Esophagus squamous epithelium (tissue), 5 donors: ENCODE data around the gene MAPK8IP3. TPM values are rescaled to one million over a fixed set of nuclear protein-coding genes. Genes with fewer than 3 reads are reported as not detected.

Experiments used
- DNase-seq: peaks from one replicate; lab custom pipeline; 2025; lab: John Stamatoyannopoulos, UW
- H3K27ac ChIP-seq, 4 donors: fragments of 200-600 bp; sonication (generic); one replicate each; pipeline ENCODE4 v1.5.1; 2016 to 2019; ENCODE audit warnings: mild to moderate bottlenecking in 1 of 4
- H3K27me3 ChIP-seq, 4 donors: fragments of 200-600 bp; sonication (generic); 1 replicate in 3 of 4; 2 replicates in 1 of 4; pipeline versions ENCODE4 v1.5.1 to v1.6.0; 2017 to 2021; ENCODE audit warnings: antibody characterized with exemption in 1 of 4
- H3K36me3 ChIP-seq, 3 donors: fragments of 200-600 bp; sonication (generic); one replicate each; pipeline ENCODE4 v1.5.1; 2016 to 2019
- H3K4me1 ChIP-seq, 3 donors: fragments of 200-600 bp; sonication (generic); one replicate each; pipeline ENCODE4 v1.5.1; 2017 to 2019
- H3K4me3 ChIP-seq, 4 donors: fragments of 200-600 bp; sonication (generic); 1 replicate in 3 of 4; 2 replicates in 1 of 4; pipeline ENCODE4 v1.5.1; 2016 to 2019; ENCODE audit warnings: mild to moderate bottlenecking in 2 of 4, moderate library complexity in 1 of 4
- H3K9me3 ChIP-seq, 3 donors: fragments of 200-600 bp; sonication (generic); one replicate each; pipeline ENCODE4 v1.5.1; 2016 to 2019
- POLR2A ChIP-seq, 4 donors: fragments of 450-650 bp; IDR thresholded peaks; one replicate each; pipeline ENCODE4 v1.6.1; 2017; ENCODE audit warnings: antibody characterized with exemption in 4 of 4, mild to moderate bottlenecking in 4 of 4, moderate library complexity in 3 of 4
- WGBS, 2 donors: methylation state at CpG; one replicate each; pipeline ENCODE4 v1.1.5; 2018; 5-methylcytosine and 5-hydroxymethylcytosine counted together
- intact Hi-C: fragments of 100-400 bp; cut with DNase I; formaldehyde crosslinking; loops from one replicate; pipeline ENCODE4 v1.15.0; 2022
- total RNA-seq, 4 donors: library from RNA; depleted of rRNA; stranded (reverse); fragments of >200 nt; gene quantifications; one replicate each; pipeline ENCODE4 v1.1.0, GENCODE V29; 2016
- TF ChIP-seq, protein P1 (sequence below), 6 experiments: fragments of 450-650 bp in 4 of 6; fragments of 200-600 bp in 2 of 6; sonication (generic) in 2 of 6; IDR thresholded peaks; one replicate each; pipeline ENCODE4 v1.5.1; 2016 to 2019; ENCODE audit warnings: antibody characterized with exemption in 6 of 6, mild to moderate bottlenecking in 4 of 6, moderate library complexity in 4 of 6
- donor health status: DM: yes; HTN: yes; CAD: no.

The MAPK8IP3 gene
- total RNA-seq, 4 donors from 2014 or later = 8.6 to 37.6 (median 24.7) TPM

DNA sequence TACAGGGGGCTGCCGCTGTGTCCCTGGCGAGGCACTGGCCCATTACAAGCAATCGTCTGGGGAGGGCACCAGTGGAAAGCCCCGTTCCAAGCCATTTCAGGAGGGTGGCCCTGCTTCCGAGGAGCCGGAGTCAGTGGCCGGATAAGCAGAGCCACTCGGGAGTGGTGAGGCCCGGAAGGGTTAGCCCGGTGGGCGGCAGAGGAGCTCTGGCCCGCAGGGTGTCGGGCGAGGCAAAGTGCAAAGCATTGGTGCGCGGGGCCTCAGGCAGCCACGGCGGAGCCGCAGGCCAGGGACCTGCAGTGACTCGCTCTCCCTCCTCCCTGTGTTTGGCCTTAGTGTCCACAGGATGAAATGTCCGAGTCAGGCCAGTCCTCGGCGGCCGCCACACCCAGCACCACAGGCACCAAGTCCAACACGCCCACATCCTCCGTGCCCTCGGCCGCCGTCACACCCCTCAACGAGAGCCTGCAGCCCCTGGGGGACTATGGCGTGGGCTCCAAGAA is 40.7 kb downstream of the MAPK8IP3 start:
- TF ChIP-seq POLR2A (IDR thresholded peaks at IDR 0.05) = no peak
- TF ChIP-seq, protein P1, sequence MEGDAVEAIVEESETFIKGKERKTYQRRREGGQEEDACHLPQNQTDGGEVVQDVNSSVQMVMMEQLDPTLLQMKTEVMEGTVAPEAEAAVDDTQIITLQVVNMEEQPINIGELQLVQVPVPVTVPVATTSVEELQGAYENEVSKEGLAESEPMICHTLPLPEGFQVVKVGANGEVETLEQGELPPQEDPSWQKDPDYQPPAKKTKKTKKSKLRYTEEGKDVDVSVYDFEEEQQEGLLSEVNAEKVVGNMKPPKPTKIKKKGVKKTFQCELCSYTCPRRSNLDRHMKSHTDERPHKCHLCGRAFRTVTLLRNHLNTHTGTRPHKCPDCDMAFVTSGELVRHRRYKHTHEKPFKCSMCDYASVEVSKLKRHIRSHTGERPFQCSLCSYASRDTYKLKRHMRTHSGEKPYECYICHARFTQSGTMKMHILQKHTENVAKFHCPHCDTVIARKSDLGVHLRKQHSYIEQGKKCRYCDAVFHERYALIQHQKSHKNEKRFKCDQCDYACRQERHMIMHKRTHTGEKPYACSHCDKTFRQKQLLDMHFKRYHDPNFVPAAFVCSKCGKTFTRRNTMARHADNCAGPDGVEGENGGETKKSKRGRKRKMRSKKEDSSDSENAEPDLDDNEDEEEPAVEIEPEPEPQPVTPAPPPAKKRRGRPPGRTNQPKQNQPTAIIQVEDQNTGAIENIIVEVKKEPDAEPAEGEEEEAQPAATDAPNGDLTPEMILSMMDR (IDR thresholded peaks at IDR 0.05) = no peak
- no peak for DNase-seq
- WGBS, 2 donors = 90 to 100% methylated on average over 1 to 13 of the region's 31 CpGs
- peaks cover 31 to 97% (median 41%) of the 10 kb centered on the region in 3 donors for H3K36me3 ChIP-seq
- no peak overlapping the region for H3K27ac ChIP-seq
- H3K4me1 ChIP-seq = peaks cover 0 to 6% (median 0%) of the 10 kb centered on the region in 3 donors
- no peak overlapping the region for H3K4me3 ChIP-seq
- no peaks in the 10 kb centered on the region for H3K9me3 ChIP-seq
- no peaks in the 10 kb centered on the region for H3K27me3 ChIP-seq
- intact Hi-C loops = no loop called here

DNA sequence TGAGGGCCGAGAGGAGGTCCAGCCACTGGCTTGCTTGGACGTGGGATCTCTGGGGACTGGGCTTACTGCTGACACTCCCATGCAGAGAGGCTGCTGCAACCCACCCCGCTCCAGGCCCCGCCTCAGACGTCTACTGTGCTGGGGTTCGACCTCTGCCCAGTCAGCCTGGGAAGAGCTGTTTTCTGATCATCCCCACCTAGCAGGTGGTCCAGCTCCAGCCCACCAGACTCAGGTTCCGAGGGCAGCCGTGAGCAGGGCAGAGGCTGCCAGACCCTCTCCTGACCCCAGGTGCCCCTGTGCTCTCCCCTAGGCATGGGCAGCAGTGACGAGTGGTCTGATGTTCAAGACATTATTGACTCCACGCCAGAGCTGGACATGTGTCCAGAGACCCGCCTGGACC is 41.9 kb downstream of the MAPK8IP3 start:
- no peak for DNase-seq
- 60% methylated on average over 1 of the region's 11 CpGs; no CpG with 5 or more reads in 1 of the 2 donors for WGBS, 2 donors
- intact Hi-C loops = no loop called here
- no peak overlapping the region for H3K4me3 ChIP-seq
- H3K27me3 ChIP-seq = no peaks in the 10 kb centered on the region
- H3K9me3 ChIP-seq = no peaks in the 10 kb centered on the region
- H3K36me3 ChIP-seq = peaks cover 31 to 99% (median 41%) of the 10 kb centered on the region in 3 donors
- H3K4me1 ChIP-seq = peaks cover 0 to 6% (median 0%) of the 10 kb centered on the region in 3 donors
- no peak overlapping the region for H3K27ac ChIP-seq
- TF ChIP-seq, protein P1 (IDR thresholded peaks at IDR 0.05) = no peak
- TF ChIP-seq POLR2A (IDR thresholded peaks at IDR 0.05) = no peak

DNA sequence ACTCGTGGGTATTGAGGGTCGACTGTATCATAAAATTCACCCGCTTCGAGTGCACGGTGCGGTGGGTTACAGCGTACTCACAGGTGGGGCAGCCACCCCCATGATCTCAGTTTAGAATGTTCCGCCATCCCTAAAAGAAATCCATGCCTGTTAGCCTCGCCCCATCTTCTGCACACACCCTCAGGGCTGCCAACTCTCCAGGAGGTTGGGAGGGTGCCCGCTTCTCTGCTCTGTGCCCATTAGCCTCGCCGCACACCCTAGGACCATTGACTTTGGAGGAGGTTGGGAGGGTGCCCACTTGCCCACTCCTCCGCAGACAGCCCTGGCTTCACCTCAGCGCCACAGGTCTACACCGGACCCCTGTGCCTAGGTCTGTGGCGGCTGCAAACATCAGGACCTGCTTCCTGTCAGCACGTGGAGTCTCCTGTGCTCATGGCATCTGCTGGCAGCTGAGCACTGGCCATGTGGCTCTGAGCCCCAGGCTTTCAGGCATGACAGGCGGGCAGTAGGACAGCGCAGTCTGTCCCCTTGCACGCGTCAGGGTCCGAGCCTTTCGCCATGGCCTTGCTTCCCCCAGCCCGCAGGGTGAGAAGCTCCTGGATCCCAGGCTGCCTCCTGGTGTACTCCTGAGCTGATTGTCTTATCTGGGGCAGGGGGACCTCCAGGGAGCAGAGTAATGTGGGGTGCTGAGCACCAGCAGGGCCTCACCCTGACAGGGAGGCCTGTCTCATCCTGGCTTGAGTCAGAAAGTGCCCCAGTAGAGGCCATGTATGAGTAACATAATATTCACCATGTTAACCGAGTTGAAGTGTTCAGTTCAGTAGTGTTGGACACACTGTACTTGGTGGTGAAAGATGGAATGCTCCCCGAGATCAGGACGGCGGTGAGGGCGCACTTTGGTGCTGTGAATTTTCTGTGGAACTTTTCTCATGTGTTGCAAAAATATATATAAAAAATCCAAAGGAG is 43.4 kb downstream of the MAPK8IP3 start:
- Histone ChIP-seq H3K36me3 (peaks cover 17 to 98% (median 28%) of the 10 kb centered on the region in 3 donors), H3K27ac (no peak overlapping the region), H3K27me3 (no peaks in the 10 kb centered on the region), H3K9me3 (no peaks in the 10 kb centered on the region), H3K4me3 (no peak overlapping the region), H3K4me1 (peaks cover 0 to 5% (median 0%) of the 10 kb centered on the region in 3 donors)
- intact Hi-C loops = no loop called here
- TF ChIP-seq POLR2A (IDR thresholded peaks at IDR 0.05) = no peak
- TF ChIP-seq, protein P1 (IDR thresholded peaks at IDR 0.05) = no peak
- no peak for DNase-seq
- 93 to 95% methylated on average over 15 to 22 of the region's 29 CpGs for WGBS, 2 donors

DNA sequence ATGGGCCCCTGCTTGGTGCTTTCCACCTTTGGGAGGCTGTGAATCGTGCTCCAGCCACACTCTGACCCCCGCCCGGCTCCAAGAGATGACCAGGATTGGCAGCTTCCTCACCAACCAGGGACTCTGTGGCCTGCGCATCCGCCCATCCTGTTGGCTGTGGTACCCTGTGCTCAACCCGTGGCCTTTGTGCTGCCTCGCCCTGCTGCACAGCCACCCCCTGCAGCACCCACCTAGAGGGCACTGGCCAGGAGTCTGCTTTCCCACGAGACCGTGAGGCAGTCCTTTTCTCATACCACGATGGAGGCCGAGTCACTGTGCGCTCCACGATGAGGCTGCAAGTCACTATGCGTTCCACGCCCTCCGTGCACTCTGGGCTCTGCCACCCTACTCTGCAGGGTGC is 46.0 kb downstream of the MAPK8IP3 start:
- no peak for DNase-seq
- H3K36me3 ChIP-seq = peaks cover 16 to 93% (median 26%) of the 10 kb centered on the region in 3 donors
- intact Hi-C loops = no loop called here
- no peak overlapping the region for H3K27ac ChIP-seq
- no peaks in the 10 kb centered on the region for H3K9me3 ChIP-seq
- peaks cover 0 to 21% (median 4%) of the 10 kb centered on the region in 3 donors for H3K4me1 ChIP-seq
- WGBS, 2 donors = 94 to 100% methylated on average over 3 to 12 of the region's 16 CpGs
- TF ChIP-seq, protein P1 (IDR thresholded peaks at IDR 0.05) = no peak
- no peak for TF ChIP-seq POLR2A (IDR thresholded peaks at IDR 0.05)
- H3K27me3 ChIP-seq = no peaks in the 10 kb centered on the region
- H3K4me3 ChIP-seq = no peak overlapping the region

DNA sequence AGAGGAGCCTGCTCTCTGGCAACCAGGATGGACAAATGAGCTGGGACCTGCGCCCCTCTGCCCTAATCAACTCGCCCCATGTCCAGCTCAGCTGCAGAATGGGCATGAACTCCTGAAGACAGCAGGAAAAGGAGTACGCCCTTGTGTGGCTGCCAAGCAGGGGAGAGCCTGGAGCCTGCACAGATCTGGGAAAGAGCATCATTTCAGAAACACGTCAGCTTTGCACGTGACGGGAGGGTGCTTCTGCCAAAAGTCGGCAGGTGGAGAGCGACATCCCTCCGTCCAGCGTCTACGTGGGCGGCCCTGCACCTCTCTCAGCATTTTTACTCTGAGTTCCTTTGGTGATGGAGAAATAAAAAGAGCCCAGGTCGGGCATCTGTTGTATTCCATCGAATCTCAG is 46.9 kb downstream of the MAPK8IP3 start:
- no peak overlapping the region for H3K4me3 ChIP-seq
- 95 to 97% methylated on average over 12 to 14 of the region's 14 CpGs for WGBS, 2 donors
- no peaks in the 10 kb centered on the region for H3K27me3 ChIP-seq
- no peak for TF ChIP-seq POLR2A (IDR thresholded peaks at IDR 0.05)
- TF ChIP-seq, protein P1 (IDR thresholded peaks at IDR 0.05) = no peak
- H3K36me3 ChIP-seq = peaks cover 10 to 93% (median 19%) of the 10 kb centered on the region in 3 donors
- H3K27ac ChIP-seq = no peak overlapping the region
- intact Hi-C loops = no loop called here
- peaks cover 0 to 26% (median 4%) of the 10 kb centered on the region in 3 donors for H3K4me1 ChIP-seq
- no peaks in the 10 kb centered on the region for H3K9me3 ChIP-seq
- no peak for DNase-seq
